ENCODE data around the gene THY1. TPM values are rescaled to one million over a fixed set of nuclear protein-coding genes. Genes with fewer than 3 reads are reported as not detected.
"Not testable (repeated sequence)": the region's sequence is repeated elsewhere in the genome, so short reads cannot be mapped to it uniquely, and the experiment has no call there.

Gene THY1
- polyA plus RNA-seq, 4 donors, result 0.54 to 52.5 (median 8.7) TPM

- no peak for DNase-seq
- Histone ChIP-seq H3K27me3 (ENCODE audit: control insufficient read depth in 3 of 3, insufficient read depth in 3 of 3, low read length in 3 of 3) (peaks cover 0 to 1% (median 0%) of the 10 kb centered on the region in 3 donors), H3K4me3 (ENCODE audit: low read depth in 1 of 3, low read length in 3 of 3) (no peak overlapping the region), H3K9me3 (ENCODE audit: control insufficient read depth in 2 of 2, insufficient read depth in 1 of 2, low read depth in 1 of 2, low read length in 1 of 2) (peaks cover 0 to 11% of the 10 kb centered on the region in 2 donors), H3K36me3 (ENCODE audit: control insufficient read depth in 3 of 3, insufficient read depth in 2 of 3, low read depth in 1 of 3, low read length in 3 of 3) (no peaks in the 10 kb centered on the region), H3K4me1 (ENCODE audit: control insufficient read depth in 3 of 3, insufficient read depth in 2 of 3, low read depth in 1 of 3, low read length in 2 of 3) (peaks cover 0 to 23% (median 0%) of the 10 kb centered on the region in 3 donors), H3K27ac (ENCODE audit: low read depth in 1 of 3, low read length in 2 of 3) (no peak overlapping the region)
- FAIRE-seq, result no peak
These were observed 22.1 kb downstream of the THY1 start for GRCh38 chr11:119400860-119401259.

GRCh38 chr11:119397740-119398139 lies 25.2 kb downstream of the THY1 start:
- Histone ChIP-seq H3K27me3 (ENCODE audit: control insufficient read depth in 3 of 3, insufficient read depth in 3 of 3, low read length in 3 of 3) (peaks cover 0 to 4% (median 0%) of the 10 kb centered on the region in 3 donors), H3K9me3 (ENCODE audit: control insufficient read depth in 2 of 2, insufficient read depth in 1 of 2, low read depth in 1 of 2, low read length in 1 of 2) (peaks cover 0 to 11% of the 10 kb centered on the region in 2 donors), H3K4me1 (ENCODE audit: control insufficient read depth in 3 of 3, insufficient read depth in 2 of 3, low read depth in 1 of 3, low read length in 2 of 3) (peaks cover 0 to 4% (median 0%) of the 10 kb centered on the region in 3 donors), H3K27ac (ENCODE audit: low read depth in 1 of 3, low read length in 2 of 3) (no peak overlapping the region), H3K4me3 (ENCODE audit: low read depth in 1 of 3, low read length in 3 of 3) (no peak overlapping the region), H3K36me3 (ENCODE audit: control insufficient read depth in 3 of 3, insufficient read depth in 2 of 3, low read depth in 1 of 3, low read length in 3 of 3) (no peaks in the 10 kb centered on the region)
- FAIRE-seq (no peak), DNase-seq (no peak)

GRCh38 chr11:119396835-119397234 lies 26.1 kb downstream of the THY1 start:
- H3K36me3 ChIP-seq (ENCODE audit: control insufficient read depth in 3 of 3, insufficient read depth in 2 of 3, low read depth in 1 of 3, low read length in 3 of 3), result no peaks in the 10 kb centered on the region
- FAIRE-seq (no peak), DNase-seq (no peak)
- H3K27ac ChIP-seq (ENCODE audit: low read depth in 1 of 3, low read length in 2 of 3), result no peak overlapping the region
- H3K4me1 ChIP-seq (ENCODE audit: control insufficient read depth in 3 of 3, insufficient read depth in 2 of 3, low read depth in 1 of 3, low read length in 2 of 3), result no peaks in the 10 kb centered on the region
- no peak overlapping the region for H3K4me3 ChIP-seq (ENCODE audit: low read depth in 1 of 3, low read length in 3 of 3)
- WGBS, 3 donors, result 91 to 100% (median 98%) methylated on average over 1 of the region's 1 CpG
- peaks cover 0 to 4% (median 0%) of the 10 kb centered on the region in 3 donors for H3K27me3 ChIP-seq (ENCODE audit: control insufficient read depth in 3 of 3, insufficient read depth in 3 of 3, low read length in 3 of 3)
- H3K9me3 ChIP-seq (ENCODE audit: control insufficient read depth in 2 of 2, insufficient read depth in 1 of 2, low read depth in 1 of 2, low read length in 1 of 2), result peaks cover 0 to 11% of the 10 kb centered on the region in 2 donors

GRCh38 chr11:119391275-119391674 lies 31.7 kb downstream of the THY1 start:
- 84 to 93% (median 87%) methylated on average over 7 of the region's 7 CpGs for WGBS, 3 donors

GRCh38 chr11:119389611-119390254 lies 33.2 kb downstream of the THY1 start:
- FAIRE-seq (no peak), DNase-seq (peak in 1 of 2 donors; percentile 43)
- WGBS, 3 donors, result 45 to 70% (median 62%) methylated on average over 5 of the region's 5 CpGs
- H3K27me3 ChIP-seq (ENCODE audit: control insufficient read depth in 3 of 3, insufficient read depth in 3 of 3, low read length in 3 of 3), result peaks cover 0 to under 1% (median 0%) of the 10 kb centered on the region in 3 donors
- no peaks in the 10 kb centered on the region for H3K9me3 ChIP-seq (ENCODE audit: control insufficient read depth in 2 of 2, insufficient read depth in 1 of 2, low read depth in 1 of 2, low read length in 1 of 2)
- no peak overlapping the region for H3K4me3 ChIP-seq (ENCODE audit: low read depth in 1 of 3, low read length in 3 of 3)
- no peak overlapping the region for H3K27ac ChIP-seq (ENCODE audit: low read depth in 1 of 3, low read length in 2 of 3)
- H3K36me3 ChIP-seq (ENCODE audit: control insufficient read depth in 3 of 3, insufficient read depth in 2 of 3, low read depth in 1 of 3, low read length in 3 of 3), result no peaks in the 10 kb centered on the region
- H3K4me1 ChIP-seq (ENCODE audit: control insufficient read depth in 3 of 3, insufficient read depth in 2 of 3, low read depth in 1 of 3, low read length in 2 of 3), result no peaks in the 10 kb centered on the region

More at GRCh38 chr11:119391275-119391674, 31.7 kb downstream of the THY1 start:
- no peak for DNase-seq
- H3K9me3 ChIP-seq (ENCODE audit: control insufficient read depth in 2 of 2, insufficient read depth in 1 of 2, low read depth in 1 of 2, low read length in 1 of 2), result no peaks in the 10 kb centered on the region
- H3K27ac ChIP-seq (ENCODE audit: low read depth in 1 of 3, low read length in 2 of 3), result no peak overlapping the region
- no peaks in the 10 kb centered on the region for H3K36me3 ChIP-seq (ENCODE audit: control insufficient read depth in 3 of 3, insufficient read depth in 2 of 3, low read depth in 1 of 3, low read length in 3 of 3)
- no peak overlapping the region for H3K4me3 ChIP-seq (ENCODE audit: low read depth in 1 of 3, low read length in 3 of 3)
- peaks cover 0 to 2% (median 0%) of the 10 kb centered on the region in 3 donors for H3K27me3 ChIP-seq (ENCODE audit: control insufficient read depth in 3 of 3, insufficient read depth in 3 of 3, low read length in 3 of 3)
- no peak for FAIRE-seq
- no peaks in the 10 kb centered on the region for H3K4me1 ChIP-seq (ENCODE audit: control insufficient read depth in 3 of 3, insufficient read depth in 2 of 3, low read depth in 1 of 3, low read length in 2 of 3)

- H3K27ac ChIP-seq (ENCODE audit: low read depth in 1 of 3, low read length in 2 of 3), result no peak overlapping the region
- no peaks in the 10 kb centered on the region for H3K9me3 ChIP-seq (ENCODE audit: control insufficient read depth in 2 of 2, insufficient read depth in 1 of 2, low read depth in 1 of 2, low read length in 1 of 2)
- no peaks in the 10 kb centered on the region for H3K36me3 ChIP-seq (ENCODE audit: control insufficient read depth in 3 of 3, insufficient read depth in 2 of 3, low read depth in 1 of 3, low read length in 3 of 3)
- no peaks in the 10 kb centered on the region for H3K4me1 ChIP-seq (ENCODE audit: control insufficient read depth in 3 of 3, insufficient read depth in 2 of 3, low read depth in 1 of 3, low read length in 2 of 3)
- FAIRE-seq (no peak), DNase-seq (no peak)
- WGBS, 3 donors, result 81 to 86% (median 83%) methylated on average over 7 of the region's 7 CpGs
- H3K4me3 ChIP-seq (ENCODE audit: low read depth in 1 of 3, low read length in 3 of 3), result no peak overlapping the region
- H3K27me3 ChIP-seq (ENCODE audit: control insufficient read depth in 3 of 3, insufficient read depth in 3 of 3, low read length in 3 of 3), result no peaks in the 10 kb centered on the region
These were observed 34.9 kb downstream of the THY1 start for GRCh38 chr11:119388103-119388502.

GRCh38 chr11:119384332-119384731 lies 38.6 kb downstream of the THY1 start:
- peaks cover 0 to 14% (median 0%) of the 10 kb centered on the region in 3 donors for H3K27me3 ChIP-seq (ENCODE audit: control insufficient read depth in 3 of 3, insufficient read depth in 3 of 3, low read length in 3 of 3)
- H3K27ac ChIP-seq (ENCODE audit: low read depth in 1 of 3, low read length in 2 of 3), result no peak overlapping the region
- no peak for FAIRE-seq
- WGBS, 3 donors, result 63 to 79% (median 72%) methylated on average over 2 of the region's 2 CpGs
- no peak for DNase-seq
- H3K36me3 ChIP-seq (ENCODE audit: control insufficient read depth in 3 of 3, insufficient read depth in 2 of 3, low read depth in 1 of 3, low read length in 3 of 3), result no peaks in the 10 kb centered on the region
- H3K4me3 ChIP-seq (ENCODE audit: low read depth in 1 of 3, low read length in 3 of 3), result no peak overlapping the region
- peaks cover 0 to 16% (median 5%) of the 10 kb centered on the region in 3 donors for H3K4me1 ChIP-seq (ENCODE audit: control insufficient read depth in 3 of 3, insufficient read depth in 2 of 3, low read depth in 1 of 3, low read length in 2 of 3)
- no peaks in the 10 kb centered on the region for H3K9me3 ChIP-seq (ENCODE audit: control insufficient read depth in 2 of 2, insufficient read depth in 1 of 2, low read depth in 1 of 2, low read length in 1 of 2)

GRCh38 chr11:119382513-119382912 lies 40.5 kb downstream of the THY1 start:
- H3K9me3 ChIP-seq (ENCODE audit: control insufficient read depth in 2 of 2, insufficient read depth in 1 of 2, low read depth in 1 of 2, low read length in 1 of 2); DNase-seq; H3K4me3 ChIP-seq (ENCODE audit: low read depth in 1 of 3, low read length in 3 of 3); FAIRE-seq; H3K27ac ChIP-seq (ENCODE audit: low read depth in 1 of 3, low read length in 2 of 3); H3K36me3 ChIP-seq (ENCODE audit: control insufficient read depth in 3 of 3, insufficient read depth in 2 of 3, low read depth in 1 of 3, low read length in 3 of 3): not testable (repeated sequence)
- Histone ChIP-seq H3K4me1 (ENCODE audit: control insufficient read depth in 3 of 3, insufficient read depth in 2 of 3, low read depth in 1 of 3, low read length in 2 of 3) (peaks cover 0 to 16% (median 5%) of the 10 kb centered on the region in 3 donors), H3K27me3 (ENCODE audit: control insufficient read depth in 3 of 3, insufficient read depth in 3 of 3, low read length in 3 of 3) (peaks cover 0 to 14% (median 0%) of the 10 kb centered on the region in 3 donors)
- WGBS, 3 donors, result 87 to 90% (median 87%) methylated on average over 14 of the region's 14 CpGs

- DNase-seq, result no peak
- Histone ChIP-seq H3K4me3 (ENCODE audit: low read depth in 1 of 3, low read length in 3 of 3) (peak overlapping the region in 2 of 3 donors; percentile 21 to 27), H3K36me3 (ENCODE audit: control insufficient read depth in 3 of 3, insufficient read depth in 2 of 3, low read depth in 1 of 3, low read length in 3 of 3) (no peaks in the 10 kb centered on the region), H3K27me3 (ENCODE audit: control insufficient read depth in 3 of 3, insufficient read depth in 3 of 3, low read length in 3 of 3) (peaks cover 0 to 14% (median 0%) of the 10 kb centered on the region in 3 donors), H3K4me1 (ENCODE audit: control insufficient read depth in 3 of 3, insufficient read depth in 2 of 3, low read depth in 1 of 3, low read length in 2 of 3) (peaks cover 0 to 16% (median 5%) of the 10 kb centered on the region in 3 donors), H3K9me3 (ENCODE audit: control insufficient read depth in 2 of 2, insufficient read depth in 1 of 2, low read depth in 1 of 2, low read length in 1 of 2) (no peaks in the 10 kb centered on the region), H3K27ac (ENCODE audit: low read depth in 1 of 3, low read length in 2 of 3) (no peak overlapping the region)
- FAIRE-seq, result no peak
- WGBS, 3 donors, result 8 to 14% (median 9%) methylated on average over 9 of the region's 9 CpGs
These were observed 40.9 kb downstream of the THY1 start for GRCh38 chr11:119382101-119382500.
